Amniotic epithelial cell (primary cell): ENCODE data around the gene GBX1.

Experiments used
- DNase-seq: peaks from one replicate; pipeline ENCODE4 v3.0.0-alpha.2; 2010; ENCODE audit warnings: low read depth

The GBX1 gene

DNA sequence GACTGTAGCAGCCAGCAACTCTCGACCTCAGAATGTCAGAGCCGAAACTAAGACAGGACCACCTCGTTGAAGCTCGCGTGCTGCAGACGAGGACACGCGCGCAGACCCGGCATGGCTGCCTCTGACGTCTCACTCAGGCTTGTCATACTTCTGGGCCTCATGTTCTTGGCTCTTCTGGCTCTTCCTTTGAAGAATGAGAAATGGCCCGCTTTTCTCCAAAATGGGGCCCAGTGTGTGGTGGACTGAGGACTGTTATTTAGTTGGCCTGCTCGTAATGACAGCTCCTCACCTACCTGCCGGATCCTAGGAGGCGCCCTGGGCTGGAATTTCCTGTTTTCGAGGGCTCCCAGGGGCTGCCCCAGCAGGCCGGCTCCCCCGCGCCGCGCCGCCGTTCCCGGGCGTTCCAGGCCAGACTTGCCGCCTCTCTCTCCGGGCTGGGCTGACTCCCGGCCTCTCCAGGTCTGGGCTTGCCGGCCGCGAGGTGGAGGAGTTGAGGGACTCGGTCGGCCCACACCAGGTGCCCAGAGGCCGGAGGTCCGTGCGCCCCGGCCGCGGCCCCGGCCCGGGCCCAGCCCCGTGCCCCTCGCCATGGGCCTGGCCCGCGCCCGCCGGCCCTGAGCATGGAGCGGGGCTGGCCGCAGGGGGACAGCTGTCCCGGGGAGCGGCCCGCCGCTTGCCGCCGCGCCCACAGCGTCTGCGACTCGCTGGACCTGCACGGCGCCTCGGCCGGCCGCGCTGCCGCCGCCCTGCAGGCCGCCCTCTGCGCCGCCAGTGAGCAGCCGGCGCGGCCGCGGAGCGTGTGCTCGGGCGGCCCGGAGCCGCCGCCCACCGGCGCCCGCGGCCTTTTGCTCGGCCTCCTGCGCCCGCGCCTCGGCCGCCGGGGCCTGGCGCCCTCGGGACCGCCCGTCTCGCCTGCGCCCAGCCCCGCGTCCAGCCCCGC lies 53.1 kb downstream of the GBX1 start:
- DNase-seq, result peak; percentile 51

DNA sequence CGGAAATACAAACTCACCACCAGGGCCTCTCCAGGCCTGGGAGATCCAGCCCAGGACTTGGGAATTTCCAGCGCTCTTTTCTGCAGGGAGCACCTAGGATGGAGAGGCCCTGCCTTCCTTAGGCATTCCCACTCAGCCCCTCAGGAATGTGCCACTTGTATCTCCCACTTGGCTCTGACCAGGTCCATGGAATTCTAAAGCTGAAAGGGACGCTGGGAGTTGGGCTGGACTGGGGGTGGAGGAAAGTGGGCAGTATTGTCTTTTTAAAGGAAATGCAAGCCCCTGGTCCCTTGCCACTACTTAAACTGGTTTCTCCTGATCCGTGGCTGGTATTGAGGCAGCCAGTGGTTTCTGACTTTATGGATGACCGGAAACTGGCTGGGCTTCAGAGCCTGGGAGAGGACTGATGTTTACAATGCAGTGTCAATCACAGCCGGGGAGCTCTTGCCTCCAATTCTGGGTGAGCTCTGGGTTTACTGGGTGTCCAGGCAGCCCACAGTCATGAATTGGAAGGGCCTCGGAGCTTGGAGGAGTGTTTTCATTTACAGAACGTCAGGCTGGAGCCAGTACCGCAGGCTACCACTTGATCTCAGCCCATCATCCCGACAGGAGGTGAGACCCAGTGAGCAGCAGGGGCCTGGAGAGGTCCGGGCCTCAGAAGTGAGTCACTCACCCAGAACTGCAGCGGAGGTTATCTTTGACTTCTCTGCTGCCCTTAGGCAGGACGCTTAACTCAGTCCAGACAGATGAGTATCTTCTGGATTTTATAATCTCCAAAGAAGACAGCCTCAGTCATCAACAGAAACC lies 53.9 kb downstream of the GBX1 start:
- peak; percentile 92 for DNase-seq

DNA sequence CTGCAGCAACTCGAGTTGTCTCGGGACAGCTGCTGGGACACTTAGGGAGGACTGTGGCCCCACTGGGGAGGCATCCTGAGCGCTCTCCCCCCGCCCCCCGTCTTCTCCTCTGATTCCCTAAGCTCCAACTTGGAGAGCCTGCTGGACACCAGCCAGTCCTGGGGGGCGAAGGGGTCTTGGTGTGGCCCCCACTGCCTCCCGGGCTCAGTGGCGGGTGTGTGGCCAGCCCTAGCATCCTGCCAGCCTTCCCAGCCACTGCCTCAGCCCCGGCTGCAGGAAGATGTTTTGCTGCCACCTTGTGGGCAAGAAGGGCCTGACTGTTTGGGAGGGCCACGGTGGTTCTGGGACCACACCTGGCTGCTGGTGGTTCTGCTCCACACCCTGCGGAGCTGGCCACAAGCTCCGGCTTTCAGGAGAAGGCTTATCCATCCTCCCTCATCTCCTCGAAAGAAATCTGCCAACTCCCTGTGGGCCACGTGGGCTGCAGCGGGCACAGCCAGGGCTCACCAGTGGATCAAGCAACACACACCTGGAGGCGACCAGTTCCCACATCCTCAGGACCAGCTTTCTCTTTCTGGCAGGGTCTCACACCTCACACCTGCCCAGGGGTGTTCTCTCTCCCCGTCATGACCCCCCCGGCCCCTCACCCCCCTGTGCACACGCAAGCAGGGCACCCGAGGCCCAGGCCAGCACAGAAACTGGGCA lies 56.4 kb downstream of the GBX1 start:
- DNase-seq, result peak; percentile 54

DNA sequence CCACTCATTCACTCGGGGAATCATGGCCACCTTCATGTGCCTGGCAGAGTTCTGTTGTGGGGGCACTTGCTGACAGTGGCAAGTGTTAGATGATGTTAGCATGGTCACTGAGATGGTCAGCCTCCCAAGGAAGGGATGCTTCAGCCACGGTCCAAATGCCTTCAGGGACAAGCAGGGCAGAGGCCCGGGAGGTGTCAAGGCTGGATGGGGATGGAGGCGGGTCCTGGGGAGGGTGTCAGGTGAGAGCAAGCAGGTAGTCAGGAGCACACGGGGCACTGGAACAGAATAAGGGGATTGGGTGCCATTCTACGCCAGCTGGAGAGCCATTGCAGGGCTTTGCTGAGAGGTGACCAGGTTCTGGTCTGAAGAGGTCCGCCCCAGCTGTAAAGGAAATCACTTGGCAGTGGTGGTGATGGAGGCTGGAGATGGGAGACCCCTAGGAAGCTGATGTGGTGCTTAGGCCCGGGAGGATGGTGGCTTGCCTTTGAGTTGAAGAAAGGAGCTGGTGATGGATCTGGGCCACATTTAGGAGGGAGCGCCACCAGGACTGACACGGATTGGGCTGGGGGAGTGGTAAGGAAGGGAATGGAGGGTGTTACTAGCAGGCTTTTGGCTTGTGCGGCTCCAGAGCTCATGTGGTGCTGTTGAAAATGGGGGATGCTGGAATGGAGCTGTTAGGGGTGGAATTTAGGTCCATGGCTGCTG lies 57.1 kb downstream of the GBX1 start:
- DNase-seq, result no peak

DNA sequence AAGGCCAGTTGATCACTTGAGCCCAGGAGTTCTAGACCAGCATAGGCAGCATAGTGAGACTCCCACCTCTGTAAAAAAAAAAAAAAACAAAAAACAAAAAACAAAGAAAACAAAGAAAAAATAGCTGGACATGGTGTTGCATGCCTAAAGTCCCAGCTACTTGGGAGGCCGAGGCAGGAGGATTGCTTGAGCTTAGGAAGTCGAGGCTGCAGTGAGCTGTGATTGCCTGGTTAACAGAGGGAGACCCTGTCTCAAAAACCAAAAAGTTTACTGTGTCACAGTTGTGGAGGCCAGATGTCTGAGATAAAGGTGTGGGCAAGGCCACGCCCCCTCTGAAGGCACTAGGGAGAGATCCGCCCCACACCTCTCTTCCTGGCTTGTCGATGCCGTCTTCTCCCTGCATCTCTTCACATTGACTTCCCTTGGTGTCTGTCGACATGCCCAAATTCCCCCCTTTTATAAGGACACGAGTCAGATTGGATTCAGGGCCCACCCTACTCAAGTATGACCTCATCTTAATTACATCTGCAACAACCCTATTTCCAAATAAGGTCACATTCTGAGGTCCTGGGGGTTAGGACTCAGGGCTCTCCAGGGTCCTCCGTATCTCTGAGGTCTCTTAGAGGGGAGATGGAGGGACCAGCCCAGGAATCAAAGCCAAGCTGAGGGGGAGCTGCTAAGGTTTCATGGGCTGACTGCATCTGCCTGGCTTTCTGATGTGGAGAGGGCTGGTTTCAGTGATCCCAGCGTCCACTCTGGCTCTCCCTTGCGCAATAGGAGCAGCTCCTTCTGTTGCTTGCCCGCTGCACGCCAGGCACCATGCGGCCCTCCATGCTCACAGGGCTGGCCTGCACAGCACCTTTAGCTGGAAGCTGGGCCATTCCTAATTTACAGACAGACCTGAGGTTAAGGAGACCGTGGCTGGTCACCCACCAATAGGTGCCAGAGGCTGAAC lies 58.1 kb downstream of the GBX1 start:
- DNase-seq, result peak; percentile 81

DNA sequence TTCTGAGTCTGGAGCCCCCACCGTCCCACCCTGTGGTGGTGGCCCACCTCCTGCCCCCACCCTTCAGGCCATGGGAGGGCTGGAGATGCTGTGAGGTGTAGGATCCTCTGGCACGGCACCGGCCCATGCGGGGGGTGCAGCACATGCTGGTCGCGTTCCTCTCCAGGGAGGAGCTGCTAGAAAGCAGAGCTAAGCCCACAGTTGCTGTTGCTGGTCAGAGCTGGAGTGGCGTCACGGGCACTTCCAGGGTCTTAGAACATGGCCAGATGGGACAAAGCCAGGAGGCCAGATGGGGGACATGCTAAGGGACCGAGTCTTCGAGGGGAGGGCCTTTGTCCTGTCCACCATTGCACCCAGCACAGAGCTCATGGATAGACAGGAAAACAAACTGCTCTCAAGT lies 59.6 kb downstream of the GBX1 start:
- no peak for DNase-seq

DNA sequence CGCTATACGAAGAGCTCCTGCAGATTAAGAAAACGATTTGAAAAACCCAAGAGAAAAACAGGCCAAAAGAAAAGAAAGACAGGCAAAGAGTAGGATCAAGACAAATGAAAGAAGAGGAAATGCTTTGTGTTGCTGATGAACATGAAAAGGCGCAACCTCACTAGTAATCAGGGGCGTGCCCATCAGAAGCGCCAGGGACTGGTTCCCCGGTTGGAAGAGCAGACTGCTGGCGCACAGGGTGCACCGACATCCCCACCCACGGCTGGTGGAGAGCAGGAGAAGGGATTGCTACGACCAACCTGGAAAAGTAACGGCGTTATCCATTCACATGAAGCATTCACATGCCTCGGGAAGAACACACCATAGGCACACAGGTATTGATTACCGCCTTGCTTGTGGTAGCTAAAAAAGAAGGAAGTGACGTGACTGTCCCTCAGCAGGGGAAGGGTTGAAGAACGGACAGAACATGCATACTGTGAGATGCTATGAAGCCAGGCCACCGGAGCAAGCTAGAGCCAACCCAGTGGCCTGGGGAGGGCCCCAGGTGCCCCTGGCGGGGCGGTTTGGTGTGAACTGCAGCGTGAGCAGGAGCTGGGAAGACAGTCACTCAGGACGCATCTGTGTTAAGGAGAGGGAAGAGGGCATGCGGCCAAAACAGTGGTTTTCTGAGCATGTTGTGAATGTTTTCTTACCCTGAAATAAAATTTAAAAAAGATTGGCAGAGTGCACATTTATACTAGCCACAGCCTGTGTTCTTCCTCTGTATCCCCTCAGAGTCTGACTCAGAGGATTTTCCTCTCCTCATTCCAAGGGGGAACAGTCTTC lies 62.9 kb downstream of the GBX1 start:
- DNase-seq, result peak; percentile 87

DNA sequence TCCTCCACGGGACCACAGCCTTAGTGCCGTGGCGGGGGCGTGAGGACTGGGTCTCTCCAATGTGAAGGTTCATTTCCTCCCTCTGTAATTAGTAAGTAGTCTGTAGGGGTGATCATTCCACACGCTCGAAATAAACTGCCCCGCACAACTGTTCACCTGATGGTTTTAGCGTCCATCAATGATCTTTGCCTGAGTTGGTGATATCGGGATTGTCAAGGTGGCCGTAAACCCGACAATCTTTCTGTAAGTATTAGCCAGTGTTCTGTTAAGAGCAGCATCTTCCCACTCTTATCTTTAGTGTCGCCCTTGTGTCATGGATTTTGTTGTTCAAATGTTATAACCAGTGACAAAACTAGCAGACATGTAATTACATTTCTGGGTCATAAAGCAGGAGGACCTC lies 63.5 kb downstream of the GBX1 start:
- no peak for DNase-seq

DNA sequence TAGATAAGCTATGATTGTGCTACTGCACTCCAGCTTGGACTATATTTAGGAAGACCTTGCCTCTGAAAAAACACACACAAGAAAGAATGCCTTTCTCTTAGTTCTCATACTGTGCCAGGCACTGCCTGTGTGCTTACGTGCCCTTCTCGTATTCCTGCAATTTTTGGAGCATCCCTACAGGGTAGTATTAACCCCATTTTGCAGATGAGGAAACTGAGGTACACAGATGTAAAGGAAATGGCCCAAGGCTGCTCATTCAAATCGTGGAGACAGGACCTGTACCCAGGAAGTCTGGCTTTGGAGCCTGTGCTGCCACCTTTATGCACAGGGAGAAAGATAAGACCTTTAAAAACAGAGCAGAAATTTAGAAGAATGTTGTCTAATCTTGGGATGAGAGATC lies 64.5 kb downstream of the GBX1 start:
- no peak for DNase-seq

DNA sequence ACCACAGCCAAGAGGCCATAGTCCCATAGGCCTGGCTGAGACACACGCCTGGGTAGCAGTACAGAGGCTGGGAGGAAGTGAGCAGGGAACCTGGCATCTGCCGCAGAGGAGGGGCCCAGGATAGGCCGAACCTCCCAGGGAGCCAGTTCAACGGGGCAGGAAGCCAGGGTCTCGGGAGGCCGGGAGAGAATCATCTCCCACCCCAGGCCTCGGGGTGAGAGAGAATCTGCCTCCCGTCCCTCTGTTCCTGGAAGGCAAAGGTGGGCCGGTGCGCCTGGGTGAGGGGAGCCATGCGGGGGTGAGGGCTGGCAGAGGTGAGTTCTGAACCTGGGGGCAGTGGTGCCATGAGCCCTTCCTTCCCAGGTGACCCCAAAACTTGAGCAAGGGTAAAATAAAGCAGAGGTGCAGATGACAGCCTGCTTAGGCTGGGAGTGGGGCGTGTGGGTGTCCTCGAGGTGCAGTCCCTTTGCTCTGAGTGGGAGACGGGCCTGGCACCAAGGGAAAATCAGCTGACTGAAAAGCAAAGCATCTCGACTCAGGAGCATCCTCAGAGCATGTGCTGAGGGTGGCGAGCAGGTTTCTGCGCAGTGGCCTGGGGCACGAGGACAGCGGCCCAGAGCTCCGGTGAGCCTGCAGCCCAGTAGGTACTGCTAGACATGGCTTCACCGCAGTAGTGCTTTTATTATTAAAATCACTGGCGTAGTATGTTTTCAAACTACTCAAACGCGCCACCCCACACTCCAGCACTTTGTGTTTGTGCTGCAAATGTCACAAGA lies 65.7 kb downstream of the GBX1 start:
- no peak for DNase-seq

DNA sequence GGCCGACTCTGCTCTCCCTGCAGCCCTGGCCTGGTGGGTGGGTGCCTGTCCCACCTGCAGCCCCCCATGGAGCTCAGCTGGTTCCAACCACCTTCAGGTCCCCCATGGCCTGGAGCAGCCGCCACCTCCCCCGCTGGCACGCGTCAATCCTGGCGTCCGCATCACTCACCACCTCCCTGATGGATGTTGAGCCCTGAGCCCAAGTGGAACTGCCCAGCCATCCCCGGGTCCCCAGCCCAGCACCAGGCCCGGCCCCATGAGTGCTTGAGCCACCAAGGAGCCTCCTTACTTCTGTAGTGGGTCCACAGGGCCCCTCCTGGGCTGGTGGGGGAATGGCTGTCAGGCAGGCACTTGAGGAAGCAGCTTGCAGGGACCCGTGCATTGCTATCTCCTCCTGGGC lies 66.6 kb downstream of the GBX1 start:
- DNase-seq, result no peak

DNA sequence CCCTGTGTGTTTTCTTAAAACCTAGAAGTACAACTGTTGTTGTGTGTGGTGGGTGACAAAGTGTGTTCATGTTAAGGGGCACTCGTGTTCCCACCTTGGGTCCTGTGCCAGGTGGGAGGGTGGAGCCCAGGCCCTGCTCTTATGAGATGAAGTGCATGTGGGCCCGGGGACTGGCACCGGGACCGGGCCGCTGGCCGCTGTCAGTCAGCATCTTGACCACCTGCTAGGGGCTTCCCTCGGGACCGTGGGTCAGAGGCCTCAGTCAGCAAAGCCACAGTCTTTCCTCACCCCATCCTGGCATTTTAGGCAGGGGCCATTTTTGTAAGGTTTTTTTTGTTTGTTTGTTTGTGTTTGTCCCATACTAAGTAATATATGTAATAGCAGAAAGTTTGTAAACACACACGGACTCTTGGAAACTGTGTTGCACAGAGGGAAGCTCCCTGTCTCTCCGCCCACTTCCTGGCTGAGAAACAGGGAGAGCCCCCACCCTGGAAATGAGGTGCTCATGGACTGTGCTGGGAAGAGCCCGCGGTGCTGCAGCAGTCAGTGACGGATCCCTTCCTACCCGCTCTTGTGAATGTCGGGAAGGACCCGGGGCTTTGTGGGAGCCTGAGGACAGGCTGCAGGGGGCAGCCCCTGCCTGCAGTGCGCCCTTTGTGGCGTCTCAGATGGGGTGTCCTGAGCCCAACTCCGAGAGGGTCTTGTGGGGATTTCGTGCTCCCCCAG lies 67.8 kb downstream of the GBX1 start:
- no peak for DNase-seq
